HepG2 (cell line): Measurements from ENCODE around the gene ADGRG1. TPM values are rescaled to one million over a fixed set of nuclear protein-coding genes. Genes with fewer than 3 reads are reported as not detected.

ENCODE experiments used
- ADNP ChIP-seq: sonication (generic); formaldehyde crosslinking; IDR thresholded peaks from 2 replicates; pipeline ENCODE4 v1.4.0; 2020; ENCODE audit warnings: missing genetic modification reagents
- AKAP8 ChIP-seq: sonication (generic); formaldehyde crosslinking; IDR thresholded peaks from 2 replicates; pipeline ENCODE4 v1.5.1; 2020; ENCODE audit warnings: mild to moderate bottlenecking, missing genetic modification reagents
- ARNT ChIP-seq: fragments of 450-650 bp; IDR thresholded peaks from 2 replicates; pipeline ENCODE4 v1.6.1; 2017
- ATF2 ChIP-seq: sonication (generic); formaldehyde crosslinking; IDR thresholded peaks from 2 replicates; pipeline ENCODE4 v1.4.0; 2020; ENCODE audit warnings: missing genetic modification reagents
- CHD4 ChIP-seq: fragments of 200-600 bp; sonication (generic); IDR thresholded peaks from 2 replicates; pipeline ENCODE4 v1.7.0; 2017; ENCODE audit warnings: mild to moderate bottlenecking, low read length, borderline replicate concordance
- CREM ChIP-seq, 2 experiments: sonication (generic) in 1 of 2; formaldehyde crosslinking in 1 of 2; IDR thresholded peaks; 2 replicates each; pipeline versions ENCODE4 v1.4.0 to v1.6.1; 2016 to 2020; ENCODE audit warnings: antibody characterized with exemption in 1 of 2, mild to moderate bottlenecking in 1 of 2, missing genetic modification reagents in 1 of 2
- DMAP1 ChIP-seq: IDR thresholded peaks from 2 replicates; pipeline ENCODE4 v1.6.1; 2016
- ELF4 ChIP-seq: sonication (generic); formaldehyde crosslinking; IDR thresholded peaks from 2 replicates; pipeline ENCODE4 v1.5.0; 2020; ENCODE audit warnings: missing genetic modification reagents, mild to moderate bottlenecking, moderate library complexity, borderline replicate concordance
- HNRNPH1 ChIP-seq: fragments of 200-400 bp; formaldehyde crosslinking; optimal IDR thresholded peaks from 2 replicates; pipeline ENCODE3; 2017; ENCODE audit warnings: mild to moderate bottlenecking, low read depth, low read length
- NCOA2 ChIP-seq: sonication (generic); formaldehyde crosslinking; IDR thresholded peaks from 2 replicates; pipeline ENCODE4 v1.8.0; 2022; ENCODE audit warnings: inconsistent platforms
- NR0B2 ChIP-seq: sonication (generic); formaldehyde crosslinking; IDR thresholded peaks from 2 replicates; pipeline ENCODE4 v1.4.0; 2020; ENCODE audit warnings: mild to moderate bottlenecking, missing genetic modification reagents
- NR2F1 ChIP-seq, 2 experiments: fragments of 450-650 bp in 1 of 2; formaldehyde crosslinking in 1 of 2; IDR thresholded peaks; 2 replicates each; pipeline versions ENCODE4 v1.5.0 to v1.6.1; 2016 to 2020; ENCODE audit warnings: mild to moderate bottlenecking in 1 of 2, missing compliant biosample characterization in 1 of 2, missing genetic modification reagents in 1 of 2, moderate library complexity in 1 of 2
- PITX1 ChIP-seq: sonication (generic); formaldehyde crosslinking; IDR thresholded peaks from 2 replicates; pipeline ENCODE4 v1.5.1; 2020; ENCODE audit warnings: mild to moderate bottlenecking, missing genetic modification reagents
- RCOR2 ChIP-seq: IDR thresholded peaks from 2 replicates; pipeline ENCODE4 v1.6.1; 2016; ENCODE audit warnings: missing biosample characterization, missing genetic modification reagents
- SNAI1 ChIP-seq: sonication (generic); formaldehyde crosslinking; IDR thresholded peaks from 2 replicates; pipeline ENCODE4 v1.5.0; 2020; ENCODE audit warnings: mild to moderate bottlenecking, missing genetic modification reagents, borderline replicate concordance
- SRF ChIP-seq: IDR thresholded peaks from 2 replicates; pipeline ENCODE4 v1.6.1; 2011; ENCODE audit warnings: mild to moderate bottlenecking, low read depth, low read length, moderate library complexity
- THRA ChIP-seq: sonication (generic); formaldehyde crosslinking; IDR thresholded peaks from 2 replicates; pipeline ENCODE4 v1.4.0; 2020; ENCODE audit warnings: missing genetic modification reagents, borderline replicate concordance
- U2AF1 ChIP-seq: fragments of 200-400 bp; formaldehyde crosslinking; optimal IDR thresholded peaks from 2 replicates; pipeline ENCODE3; 2017; ENCODE audit warnings: mild to moderate bottlenecking, low read depth, low read length
- ZBTB7B ChIP-seq: sonication (generic); formaldehyde crosslinking; IDR thresholded peaks from 2 replicates; pipeline ENCODE4 v1.4.0; 2020; ENCODE audit warnings: missing genetic modification reagents
- ZFY ChIP-seq: sonication (generic); formaldehyde crosslinking; IDR thresholded peaks from 2 replicates; pipeline ENCODE4 v1.4.0; 2020; ENCODE audit warnings: missing genetic modification reagents
- ZMYM2 ChIP-seq: sonication (generic); formaldehyde crosslinking; IDR thresholded peaks from 2 replicates; pipeline ENCODE4 v1.8.0; 2022; ENCODE audit warnings: mild to moderate bottlenecking, missing genetic modification reagents
- ZMYM3 ChIP-seq: sonication (generic); formaldehyde crosslinking; IDR thresholded peaks from 2 replicates; pipeline ENCODE4 v1.5.1; 2020; ENCODE audit warnings: mild to moderate bottlenecking, missing genetic modification reagents
- ZNF143 ChIP-seq: sonication (generic); formaldehyde crosslinking; IDR thresholded peaks from 2 replicates; pipeline ENCODE4 v1.4.0; 2020; ENCODE audit warnings: missing genetic modification reagents
- ZNF205 ChIP-seq: IDR thresholded peaks from 2 replicates; pipeline ENCODE4 v1.6.1; 2018; ENCODE audit warnings: missing biosample characterization, missing genetic modification reagents
- polyA plus RNA-seq, 8 experiments: library from polyadenylated mRNA; depleted of rRNA in 3 of 8; stranded (reverse) in 7 of 8; unstranded in 1 of 8; fragments of >200 nt; fragmentation: Illumina TruSeq in 4 of 8; extraction: Trizol in 4 of 8; gene quantifications; 2 replicates each; pipeline versions ENCODE4 v1.2.1 to v1.2.3, GENCODE V29; 2011 to 2016; ENCODE audit warnings: low read depth in 4 of 8, missing spikeins in 1 of 8, mixed read lengths in 1 of 8; ENCODE audit not compliant: insufficient read depth in 1 of 8
- total RNA-seq, 5 experiments: library from RNA; depleted of rRNA; stranded (reverse); fragments of >200 nt; fragmentation: Illumina TruSeq; extraction: Trizol; gene quantifications; 2 replicates each; pipeline ENCODE4 v1.2.3, GENCODE V29; 2016; ENCODE audit warnings: low read depth in 1 of 5
- TF ChIP-seq, protein P1 (sequence below): IDR thresholded peaks from 2 replicates; pipeline ENCODE4 v1.6.1; 2016; ENCODE audit warnings: low read depth, control low read depth

Gene ADGRG1
- total and polyA plus RNA-seq, 2 of the 13 experiments (the other 11 are each of a cell fraction or from before 2014, with no cell fraction given), result 2.7 to 5.9 TPM

GRCh38 chr16:57700781-57701551, 72.5 kb downstream of the ADGRG1 start (continued):
- peak; percentile 34; the same call in 1 of the 2 replicates for TF ChIP-seq THRA
- TF ChIP-seq ZBTB7B (CRISPR knock-in tag), result 0 out of 2 replicates have a peak, but pooled peaks have one; percentile 18
- no peak for TF ChIP-seq HNRNPH1
- TF ChIP-seq CHD4, result 0 out of 2 replicates have a peak, but pooled peaks have one; percentile 39
- peak; percentile 38; the same call in 1 of the 2 replicates for TF ChIP-seq ADNP (CRISPR knock-in tag)
- TF ChIP-seq ELF4, result no peak
- TF ChIP-seq U2AF1, result peak; percentile 82
- TF ChIP-seq, protein P1, sequence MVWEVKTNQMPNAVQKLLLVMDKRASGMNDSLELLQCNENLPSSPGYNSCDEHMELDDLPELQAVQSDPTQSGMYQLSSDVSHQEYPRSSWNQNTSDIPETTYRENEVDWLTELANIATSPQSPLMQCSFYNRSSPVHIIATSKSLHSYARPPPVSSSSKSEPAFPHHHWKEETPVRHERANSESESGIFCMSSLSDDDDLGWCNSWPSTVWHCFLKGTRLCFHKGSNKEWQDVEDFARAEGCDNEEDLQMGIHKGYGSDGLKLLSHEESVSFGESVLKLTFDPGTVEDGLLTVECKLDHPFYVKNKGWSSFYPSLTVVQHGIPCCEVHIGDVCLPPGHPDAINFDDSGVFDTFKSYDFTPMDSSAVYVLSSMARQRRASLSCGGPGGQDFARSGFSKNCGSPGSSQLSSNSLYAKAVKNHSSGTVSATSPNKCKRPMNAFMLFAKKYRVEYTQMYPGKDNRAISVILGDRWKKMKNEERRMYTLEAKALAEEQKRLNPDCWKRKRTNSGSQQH (CRISPR knock-in tag), result no peak
- TF ChIP-seq RCOR2 (CRISPR knock-in tag), result peak; percentile 72; the same call in 1 of the 2 replicates
- TF ChIP-seq AKAP8, result peak; percentile 24; the same call in 1 of the 2 replicates
- TF ChIP-seq NR0B2 (CRISPR knock-in tag), result peak; percentile 39; the same call in 1 of the 2 replicates
- TF ChIP-seq NR2F1 (CRISPR knock-in tag; IDR thresholded peaks at IDR 0.05), result 0 out of 4 replicates have a peak, but pooled peaks of 1 of the 2 experiments have one; percentile 38
- no peak for TF ChIP-seq SRF
- TF ChIP-seq SNAI1 (CRISPR knock-in tag), result no peak
- TF ChIP-seq NCOA2 (CRISPR knock-in tag), result peak; percentile 54; the same call in 1 of the 2 replicates
- TF ChIP-seq ZMYM3 (CRISPR knock-in tag), result peak; percentile 97
- peak; percentile 79 for TF ChIP-seq ZNF143 (CRISPR knock-in tag)
- TF ChIP-seq PITX1 (CRISPR knock-in tag), result no peak
- 0 out of 2 replicates have a peak, but pooled peaks have one; percentile 32 for TF ChIP-seq ZFY (CRISPR knock-in tag)
- 0 out of 2 replicates have a peak, but pooled peaks have one; percentile 45 for TF ChIP-seq ZMYM2 (CRISPR knock-in tag)
- no peak for TF ChIP-seq CREM (IDR thresholded peaks at IDR 0.05)
- TF ChIP-seq CREM (CRISPR knock-in tag; IDR thresholded peaks at IDR 0.05), result no peak
- 0 out of 2 replicates have a peak, but pooled peaks have one; percentile 40 for TF ChIP-seq ZNF205 (CRISPR knock-in tag)
- no peak for TF ChIP-seq ARNT
- peak; percentile 57; the same call in 1 of the 2 replicates for TF ChIP-seq DMAP1 (CRISPR knock-in tag)
- TF ChIP-seq ATF2 (CRISPR knock-in tag), result 0 out of 2 replicates have a peak, but pooled peaks have one; percentile 2
